Heart left ventricle (tissue), 16 donors: Measurements from ENCODE around the gene FBXW2. TPM values are rescaled to one million over a fixed set of nuclear protein-coding genes. Genes with fewer than 3 reads are reported as not detected.

Experiments
- ATAC-seq, 4 donors: fragments of 200-7000 bp; cut with Tn5 transposase; one replicate each; pipeline ENCODE4 v1.9.1; 2020 to 2022; ENCODE audit warnings: moderate library complexity in 4 of 4, mild to moderate bottlenecking in 3 of 4, moderate number of reproducible peaks in 1 of 4
- DNase-seq, 5 donors: peaks; one replicate each; pipeline ENCODE4 v3.0.0-alpha.2; 2020
- H3K27ac ChIP-seq, 12 donors: fragments of 200-600 bp; sonication (generic) in 4 of 12; one replicate each; pipeline versions ENCODE4 v1.5.0 to v1.8.0; 2016 to 2022; ENCODE audit warnings: mild to moderate bottlenecking in 2 of 12
- H3K27me3 ChIP-seq, 9 donors: fragments of 200-600 bp; sonication (generic) in 2 of 9; one replicate each; pipeline versions ENCODE4 v1.5.1 to v1.8.0; 2016 to 2022; ENCODE audit warnings: mild to moderate bottlenecking in 3 of 9
- H3K36me3 ChIP-seq, 9 donors: fragments of 200-600 bp; sonication (generic) in 2 of 9; one replicate each; pipeline versions ENCODE4 v1.5.0 to v1.8.0; 2018 to 2022; ENCODE audit warnings: mild to moderate bottlenecking in 2 of 9
- H3K4me1 ChIP-seq, 12 donors: fragments of 200-600 bp; sonication (generic) in 4 of 12; one replicate each; pipeline versions ENCODE4 v1.5.0 to v1.8.0; 2016 to 2022; ENCODE audit warnings: mild to moderate bottlenecking in 3 of 12
- H3K4me3 ChIP-seq, 12 donors: fragments of 200-600 bp; sonication (generic) in 4 of 12; one replicate each; pipeline versions ENCODE4 v1.5.0 to v1.8.0; 2017 to 2022; ENCODE audit warnings: mild to moderate bottlenecking in 9 of 12, moderate library complexity in 4 of 12
- H3K9me3 ChIP-seq, 12 donors: fragments of 200-600 bp; sonication (generic) in 4 of 12; one replicate each; pipeline versions ENCODE4 v1.5.0 to v1.8.0; 2016 to 2022; ENCODE audit warnings: mild to moderate bottlenecking in 1 of 12
- POLR2A ChIP-seq, 2 donors: fragments of 450-650 bp; IDR thresholded peaks; one replicate each; pipeline ENCODE4 v1.6.1; 2017; ENCODE audit warnings: antibody characterized with exemption in 2 of 2, mild to moderate bottlenecking in 2 of 2, moderate library complexity in 2 of 2
- WGBS, 4 donors: extraction: QIAGEN DNeasy Blood & Tissue Kit in 2 of 4; methylation state at CpG; one replicate each; pipeline versions ENCODE4 v1.1.5 to v1.1.7; 2013 to 2018; 5-methylcytosine and 5-hydroxymethylcytosine counted together
- intact Hi-C, 10 donors: fragments of 100-400 bp; cut with DNase I; formaldehyde crosslinking; loops; one replicate each; pipeline versions ENCODE4 v1.11.1 to v1.14.2; 2022
- polyA plus RNA-seq, 2 donors: library from polyadenylated mRNA; stranded (reverse); fragments of 200-250 nt; gene quantifications; one replicate each; pipeline ENCODE4 v1.2.3, GENCODE V29; 2013
- total RNA-seq, 9 donors: library from RNA; depleted of rRNA in 2 of 9; stranded (reverse); fragments of >200 nt in 2 of 9; fragmentation: NEBNext Ultra II Directional in 3 of 9; extraction: Animal tissue kit (Norgen Biotek cat#: 25700) in 3 of 9; gene quantifications; one replicate each; pipeline versions ENCODE4 v1.1.0 to v1.2.4, GENCODE V29; 2016 to 2023
- TF ChIP-seq, protein P1 (sequence below), 12 donors: fragments of 200-600 bp; sonication (generic) in 4 of 12; IDR thresholded peaks; one replicate each; pipeline versions ENCODE4 v1.5.0 to v1.8.0; 2018 to 2022; ENCODE audit warnings: antibody characterized with exemption in 12 of 12, mild to moderate bottlenecking in 5 of 12
- donor health status: ischemic (EF 13 %, LVEDD 7.1; RV severe dilation, severe dysfunction).
- donor health status: healthy with polysubstance abuse.
- donor health status: DM: no; HTN: yes; CAD: no.
- donor health status: DM: no; HTN: no; CAD: no.
- donor health status: ischemic (EF 25% LVEDD 6.9; RV normal size, moderate dysfunction).
- donor health status: ischemic (EF 25% LVEDD 5.7; RV mildly dilated, moderate dysfunction).
- donor health status: healthy.
- donor health status: DM: yes; HTN: yes; CAD: no.
- donor health status: ischemic (EF 35%, LVEDD 5.7; RV mildly dilated, moderate dysfunction).
- donor health status: nonischemic (EF 11% LVEDD 7.7; RV severe dilation, severe dysfunction).
- donor health status: DM: yes; HTN: yes; CAD: no.
- donor health status: PGD.
- donor health status: ischemic (EF 29% LVEDD 5.4; RV normal size, mild dysfunction).
- donor health status: nonischemic (EF 23%, LVEDD 6.1; RV moderate dilation, normal function).

The FBXW2 gene
- total and polyA plus RNA-seq, 11 donors: 7.9 to 58.7 (median 41.0) TPM

DNA sequence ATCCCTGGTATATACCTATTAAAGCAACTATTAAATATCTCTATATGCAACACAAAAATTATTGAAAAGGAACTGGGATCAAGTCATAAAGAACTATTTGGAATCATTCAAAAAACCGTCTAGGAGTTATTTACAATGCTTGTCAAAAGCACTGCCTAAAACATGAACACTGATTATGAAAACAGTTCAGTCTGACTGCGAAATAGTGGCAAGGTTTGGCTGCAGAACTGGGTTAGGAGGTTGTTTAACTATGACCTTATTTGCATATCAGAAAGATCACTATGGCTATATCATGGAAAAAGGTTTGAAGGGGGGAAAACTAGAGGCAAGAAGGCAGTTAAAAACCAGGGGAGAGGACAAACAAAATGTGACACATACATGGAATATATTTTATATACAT, 12.0 kb downstream of the FBXW2 start:
- Histone ChIP-seq H3K36me3 (peaks cover 0 to 84% (median 52%) of the 10 kb centered on the region in 9 donors), H3K4me1 (peaks cover 0 to 20% (median 0%) of the 10 kb centered on the region in 12 donors), H3K9me3 (no peaks in the 10 kb centered on the region), H3K4me3 (no peak overlapping the region), H3K27me3 (no peaks in the 10 kb centered on the region), H3K27ac (no peak overlapping the region)
- intact Hi-C loops: no loop called here
- DNase-seq: no peak
- no peak for ATAC-seq
- 93 to 97% (median 95%) methylated on average over 2 of the region's 2 CpGs for WGBS, 4 donors
- TF ChIP-seq, protein P1, sequence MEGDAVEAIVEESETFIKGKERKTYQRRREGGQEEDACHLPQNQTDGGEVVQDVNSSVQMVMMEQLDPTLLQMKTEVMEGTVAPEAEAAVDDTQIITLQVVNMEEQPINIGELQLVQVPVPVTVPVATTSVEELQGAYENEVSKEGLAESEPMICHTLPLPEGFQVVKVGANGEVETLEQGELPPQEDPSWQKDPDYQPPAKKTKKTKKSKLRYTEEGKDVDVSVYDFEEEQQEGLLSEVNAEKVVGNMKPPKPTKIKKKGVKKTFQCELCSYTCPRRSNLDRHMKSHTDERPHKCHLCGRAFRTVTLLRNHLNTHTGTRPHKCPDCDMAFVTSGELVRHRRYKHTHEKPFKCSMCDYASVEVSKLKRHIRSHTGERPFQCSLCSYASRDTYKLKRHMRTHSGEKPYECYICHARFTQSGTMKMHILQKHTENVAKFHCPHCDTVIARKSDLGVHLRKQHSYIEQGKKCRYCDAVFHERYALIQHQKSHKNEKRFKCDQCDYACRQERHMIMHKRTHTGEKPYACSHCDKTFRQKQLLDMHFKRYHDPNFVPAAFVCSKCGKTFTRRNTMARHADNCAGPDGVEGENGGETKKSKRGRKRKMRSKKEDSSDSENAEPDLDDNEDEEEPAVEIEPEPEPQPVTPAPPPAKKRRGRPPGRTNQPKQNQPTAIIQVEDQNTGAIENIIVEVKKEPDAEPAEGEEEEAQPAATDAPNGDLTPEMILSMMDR (IDR thresholded peaks at IDR 0.05): no peak
- no peak for TF ChIP-seq POLR2A (IDR thresholded peaks at IDR 0.05)

DNA sequence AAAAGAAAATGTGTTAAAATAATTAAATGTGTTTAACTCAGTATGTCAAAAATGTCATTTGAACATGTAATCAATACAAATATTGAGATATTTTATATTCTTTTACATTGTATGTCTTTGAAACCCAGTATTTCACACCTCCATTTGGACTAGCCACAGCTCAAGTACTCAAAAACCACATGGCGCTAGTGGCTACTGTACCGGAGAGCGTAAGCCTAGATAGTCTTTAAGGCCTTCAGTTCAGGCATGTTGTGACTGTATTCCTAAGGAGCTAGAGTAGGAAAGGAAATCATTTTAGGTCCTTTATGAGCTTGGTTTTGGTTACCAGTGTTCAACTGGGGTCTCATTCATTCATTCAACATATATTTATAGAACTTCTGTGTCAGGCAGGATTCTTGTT, 12.8 kb downstream of the FBXW2 start:
- TF ChIP-seq, protein P1 (IDR thresholded peaks at IDR 0.05): no peak
- no peak for TF ChIP-seq POLR2A (IDR thresholded peaks at IDR 0.05)
- WGBS, 4 donors: 92 to 99% (median 96%) methylated on average over 3 of the region's 3 CpGs

DNA sequence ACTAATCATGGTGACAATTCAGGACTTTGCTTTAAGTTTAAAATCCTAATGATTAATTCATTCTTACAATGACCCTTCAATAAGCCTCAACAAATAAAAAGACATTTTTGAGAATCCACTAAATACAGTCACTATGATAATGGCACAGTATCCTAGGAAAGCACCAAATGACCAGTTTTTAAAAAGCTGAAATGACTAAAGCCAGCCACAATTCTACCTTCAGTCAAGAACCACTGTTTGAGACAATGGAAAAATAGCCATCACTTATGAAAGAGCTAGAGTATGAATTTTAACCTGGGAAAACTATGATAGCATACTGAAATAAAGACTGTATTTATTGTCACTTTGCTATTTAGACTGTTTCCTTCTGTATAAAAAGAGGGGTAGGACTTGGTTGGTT, 14.0 kb downstream of the FBXW2 start:
- Histone ChIP-seq H3K9me3 (no peaks in the 10 kb centered on the region), H3K27me3 (no peaks in the 10 kb centered on the region), H3K4me3 (no peak overlapping the region), H3K36me3 (peaks cover 0 to 85% (median 53%) of the 10 kb centered on the region in 9 donors), H3K27ac (no peak overlapping the region), H3K4me1 (peaks cover 0 to 10% (median 0%) of the 10 kb centered on the region in 12 donors)
- ATAC-seq: no peak
- intact Hi-C loops: no loop called here
- TF ChIP-seq, protein P1 (IDR thresholded peaks at IDR 0.05): no peak
- no peak for TF ChIP-seq POLR2A (IDR thresholded peaks at IDR 0.05)
- DNase-seq: no peak

More for the DNA sequence above, 12.8 kb downstream of the FBXW2 start:
- H3K9me3 ChIP-seq: no peaks in the 10 kb centered on the region
- H3K27ac ChIP-seq: no peak overlapping the region
- intact Hi-C loops: no loop called here
- no peak for DNase-seq
- no peak for ATAC-seq
- H3K36me3 ChIP-seq: peaks cover 0 to 84% (median 52%) of the 10 kb centered on the region in 9 donors
- H3K4me1 ChIP-seq: peaks cover 0 to 11% (median 0%) of the 10 kb centered on the region in 12 donors
- no peaks in the 10 kb centered on the region for H3K27me3 ChIP-seq
- no peak overlapping the region for H3K4me3 ChIP-seq

DNA sequence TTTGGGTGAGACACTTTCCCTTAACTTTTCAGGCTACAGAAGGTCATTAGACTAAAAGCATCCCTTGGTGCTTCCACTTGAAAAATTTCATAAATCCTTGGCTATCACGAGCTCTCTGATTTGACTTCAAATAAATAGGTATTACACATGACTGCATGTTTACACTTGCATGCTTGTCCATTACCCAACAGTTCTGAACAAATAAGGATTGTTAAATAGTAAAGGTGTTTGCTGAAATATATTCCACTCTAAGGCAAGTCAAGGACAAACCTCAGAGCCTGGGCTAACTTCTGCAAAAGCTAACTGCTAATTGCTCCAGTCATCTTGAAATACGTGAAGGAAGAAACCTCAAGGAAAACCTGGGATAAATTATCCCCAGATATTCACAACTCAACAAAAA, 14.5 kb downstream of the FBXW2 start:
- 84 to 96% (median 91%) methylated on average over 2 of the region's 2 CpGs for WGBS, 4 donors
- intact Hi-C loops: no loop called here
- ATAC-seq (no peak), DNase-seq (no peak)
- no peak for TF ChIP-seq POLR2A (IDR thresholded peaks at IDR 0.05)
- TF ChIP-seq, protein P1 (IDR thresholded peaks at IDR 0.05): no peak
- Histone ChIP-seq H3K4me1 (peaks cover 0 to 10% (median 0%) of the 10 kb centered on the region in 12 donors), H3K36me3 (peaks cover 0 to 85% (median 57%) of the 10 kb centered on the region in 9 donors), H3K27ac (no peak overlapping the region), H3K27me3 (no peaks in the 10 kb centered on the region), H3K9me3 (no peaks in the 10 kb centered on the region), H3K4me3 (no peak overlapping the region)
